ENCODE results near the gene RTL3. TPM values are rescaled to one million over a fixed set of nuclear protein-coding genes. Genes with fewer than 3 reads are reported as not detected.

RTL3 gene
- total RNA-seq, 1 donor from 2014 or later: not detected

DNA sequence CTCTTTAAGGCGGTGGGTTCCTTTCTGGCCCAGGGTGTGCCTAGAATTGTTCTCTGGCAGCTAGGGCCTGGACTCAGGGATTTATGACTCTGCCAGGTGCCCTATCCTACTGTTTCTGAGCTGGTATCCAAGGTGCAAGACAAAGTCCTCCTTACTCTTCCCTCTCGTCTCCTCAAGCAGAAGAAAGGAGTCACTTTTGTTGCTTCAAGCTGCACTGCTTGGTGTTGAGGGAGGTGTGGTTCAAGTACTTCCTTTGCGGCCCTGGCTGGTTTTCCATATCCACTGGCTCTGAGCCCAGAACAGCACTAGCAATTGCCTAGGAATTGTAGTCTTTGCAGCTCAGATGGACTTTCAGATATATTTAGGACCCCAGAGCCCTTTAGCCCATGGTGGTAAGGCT lies 39.3 kb downstream of the RTL3 start:
- Mint-ChIP-seq H3K27me3 (no peaks in the 10 kb centered on the region), H3K9me3 (ENCODE audit: low read depth) (peaks cover 23% of the 10 kb centered on the region), H3K36me3 (ENCODE audit: insufficient read depth) (no peaks in the 10 kb centered on the region), H3K4me1 (ENCODE audit: low read depth) (no peaks in the 10 kb centered on the region), H3K27ac (no peak overlapping the region), H3K4me3 (ENCODE audit: low read depth) (no peak overlapping the region)
- TF ChIP-seq, protein P1, sequence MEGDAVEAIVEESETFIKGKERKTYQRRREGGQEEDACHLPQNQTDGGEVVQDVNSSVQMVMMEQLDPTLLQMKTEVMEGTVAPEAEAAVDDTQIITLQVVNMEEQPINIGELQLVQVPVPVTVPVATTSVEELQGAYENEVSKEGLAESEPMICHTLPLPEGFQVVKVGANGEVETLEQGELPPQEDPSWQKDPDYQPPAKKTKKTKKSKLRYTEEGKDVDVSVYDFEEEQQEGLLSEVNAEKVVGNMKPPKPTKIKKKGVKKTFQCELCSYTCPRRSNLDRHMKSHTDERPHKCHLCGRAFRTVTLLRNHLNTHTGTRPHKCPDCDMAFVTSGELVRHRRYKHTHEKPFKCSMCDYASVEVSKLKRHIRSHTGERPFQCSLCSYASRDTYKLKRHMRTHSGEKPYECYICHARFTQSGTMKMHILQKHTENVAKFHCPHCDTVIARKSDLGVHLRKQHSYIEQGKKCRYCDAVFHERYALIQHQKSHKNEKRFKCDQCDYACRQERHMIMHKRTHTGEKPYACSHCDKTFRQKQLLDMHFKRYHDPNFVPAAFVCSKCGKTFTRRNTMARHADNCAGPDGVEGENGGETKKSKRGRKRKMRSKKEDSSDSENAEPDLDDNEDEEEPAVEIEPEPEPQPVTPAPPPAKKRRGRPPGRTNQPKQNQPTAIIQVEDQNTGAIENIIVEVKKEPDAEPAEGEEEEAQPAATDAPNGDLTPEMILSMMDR (IDR thresholded peaks at IDR 0.05; ENCODE audit: unreplicated experiment): no peak
- DNase-seq (ENCODE audit: low spot score, unreplicated experiment): no peak

DNA sequence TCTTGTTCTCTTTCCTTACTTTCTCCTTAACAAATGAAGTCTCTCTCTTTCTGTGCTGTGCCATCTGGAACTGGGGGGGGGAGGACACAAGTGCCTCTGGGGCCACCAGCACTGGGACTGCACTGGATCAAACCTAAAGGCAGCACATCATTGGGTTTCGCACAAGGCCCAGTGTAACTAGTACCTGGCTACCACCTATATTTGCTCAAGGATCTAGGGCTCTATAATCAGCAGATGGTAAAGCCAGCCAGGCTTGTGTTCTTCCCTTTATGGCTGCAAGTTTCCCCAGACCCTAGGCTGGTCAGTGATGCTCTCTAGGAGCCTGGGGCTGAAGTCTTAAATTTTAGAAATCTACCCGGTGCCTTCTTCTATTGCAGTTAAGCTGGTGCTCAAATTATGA lies 40.1 kb downstream of the RTL3 start:
- H3K4me3 Mint-ChIP-seq (ENCODE audit: low read depth): no peak overlapping the region
- no peaks in the 10 kb centered on the region for H3K4me1 Mint-ChIP-seq (ENCODE audit: low read depth)
- DNase-seq (ENCODE audit: low spot score, unreplicated experiment): no peak
- H3K36me3 Mint-ChIP-seq (ENCODE audit: insufficient read depth): no peaks in the 10 kb centered on the region
- no peaks in the 10 kb centered on the region for H3K27me3 Mint-ChIP-seq
- no peak overlapping the region for H3K27ac Mint-ChIP-seq
- peaks cover 19% of the 10 kb centered on the region for H3K9me3 Mint-ChIP-seq (ENCODE audit: low read depth)
- TF ChIP-seq, protein P1 (IDR thresholded peaks at IDR 0.05; ENCODE audit: unreplicated experiment): no peak

DNA sequence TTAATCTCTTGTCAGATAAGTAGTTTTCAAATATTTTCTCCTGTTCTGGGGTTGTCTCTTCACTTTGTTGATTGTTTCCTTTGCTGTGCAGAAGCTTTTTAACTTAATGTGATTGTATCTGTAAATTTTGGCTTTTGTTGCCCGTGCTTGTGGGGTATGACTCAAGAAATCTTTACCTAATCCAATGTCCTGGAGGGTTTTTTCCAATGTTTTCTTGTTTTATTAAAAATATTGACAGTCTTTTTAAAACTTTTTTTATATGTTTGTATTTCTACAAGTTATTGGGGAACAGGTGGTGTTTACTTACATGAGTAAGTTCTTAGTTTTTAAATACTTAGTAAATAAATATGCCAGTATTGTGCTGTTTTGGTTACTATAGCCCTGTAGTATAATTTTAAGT lies 44.9 kb downstream of the RTL3 start:
- Mint-ChIP-seq H3K36me3 (ENCODE audit: insufficient read depth) (no peaks in the 10 kb centered on the region), H3K27me3 (no peaks in the 10 kb centered on the region), H3K27ac (no peak overlapping the region), H3K4me1 (ENCODE audit: low read depth) (no peaks in the 10 kb centered on the region), H3K9me3 (ENCODE audit: low read depth) (peaks cover 28% of the 10 kb centered on the region), H3K4me3 (ENCODE audit: low read depth) (no peak overlapping the region)
- TF ChIP-seq, protein P1 (IDR thresholded peaks at IDR 0.05; ENCODE audit: unreplicated experiment): no peak
- DNase-seq (ENCODE audit: low spot score, unreplicated experiment): no peak

Other genes with a start within 250 kb of the RTL3 start
- gene LPAR4, start 88.4 kb upstream of the RTL3 start, total RNA-seq: 0.87 and 1.0 TPM in 2 replicates